GM19351 (cell line): ENCODE results near the gene ZDHHC13.

Experiments used
- ATAC-seq: cut with Tn5 transposase; IDR thresholded peaks from one replicate; pipeline ENCODE4 v1.9.1; 2021; ENCODE audit warnings: mild to moderate bottlenecking, moderate library complexity; ENCODE audit not compliant: unreplicated experiment

Gene ZDHHC13

GRCh38 chr11:19201737-19202605 lies 85.0 kb downstream of the ZDHHC13 start, which contains the start of gene CSRP3:
Gene CSRP3, minus strand, starts transcription at chr11:19201983. Its CDS starts 9,535 bp downstream, at chr11:19192448.
- no peak for ATAC-seq

GRCh38 chr11:19204836-19205235 lies 87.9 kb downstream of the ZDHHC13 start:
- no peak for ATAC-seq

DNA sequence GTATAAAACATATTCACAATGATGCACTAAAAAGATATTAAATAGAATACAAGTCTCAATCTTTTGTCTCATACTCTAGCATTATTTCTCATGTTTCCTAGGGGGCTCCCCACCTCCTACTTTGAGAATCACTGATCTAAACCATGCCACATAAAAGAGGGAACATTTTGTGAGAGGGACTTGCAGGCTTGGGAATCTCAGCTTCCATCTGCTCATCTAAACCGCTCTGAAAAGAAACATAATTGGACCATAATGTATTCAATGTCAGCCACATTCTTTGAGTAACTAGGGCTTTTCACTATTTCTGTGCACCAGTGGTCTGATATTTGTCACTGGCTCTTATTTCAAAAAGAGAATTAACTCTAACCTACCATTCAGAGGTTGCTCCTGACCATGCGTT lies 91.2 kb downstream of the ZDHHC13 start:
- no peak for ATAC-seq

DNA sequence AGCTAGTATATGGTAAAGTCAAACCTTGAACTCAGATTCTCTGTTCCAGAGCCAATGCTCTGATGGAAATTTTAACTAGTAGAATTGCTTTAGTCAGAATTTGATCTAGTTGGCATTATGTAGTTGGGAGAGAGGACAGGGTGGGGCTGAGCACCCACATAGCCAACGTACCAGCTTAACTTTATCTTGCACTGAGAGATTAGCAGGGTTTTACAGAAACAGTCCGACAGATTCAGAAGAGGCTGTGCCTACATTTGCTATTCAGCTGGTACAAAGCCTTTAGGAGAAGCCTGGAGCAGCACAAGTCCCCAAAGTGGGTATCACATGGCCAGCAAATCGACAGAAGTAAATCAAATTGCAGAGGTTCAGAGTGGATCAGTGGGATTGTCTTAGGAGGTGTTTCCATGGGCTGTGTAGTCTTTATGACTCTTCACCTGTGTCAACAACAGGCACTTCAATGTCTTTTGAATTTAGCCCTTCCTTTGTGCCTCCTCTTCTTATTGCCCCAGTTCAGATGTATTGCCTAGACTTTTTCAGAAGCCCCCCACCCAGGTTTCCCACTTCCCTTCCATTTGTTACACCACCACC lies 92.1 kb downstream of the ZDHHC13 start:
- no peak for ATAC-seq

DNA sequence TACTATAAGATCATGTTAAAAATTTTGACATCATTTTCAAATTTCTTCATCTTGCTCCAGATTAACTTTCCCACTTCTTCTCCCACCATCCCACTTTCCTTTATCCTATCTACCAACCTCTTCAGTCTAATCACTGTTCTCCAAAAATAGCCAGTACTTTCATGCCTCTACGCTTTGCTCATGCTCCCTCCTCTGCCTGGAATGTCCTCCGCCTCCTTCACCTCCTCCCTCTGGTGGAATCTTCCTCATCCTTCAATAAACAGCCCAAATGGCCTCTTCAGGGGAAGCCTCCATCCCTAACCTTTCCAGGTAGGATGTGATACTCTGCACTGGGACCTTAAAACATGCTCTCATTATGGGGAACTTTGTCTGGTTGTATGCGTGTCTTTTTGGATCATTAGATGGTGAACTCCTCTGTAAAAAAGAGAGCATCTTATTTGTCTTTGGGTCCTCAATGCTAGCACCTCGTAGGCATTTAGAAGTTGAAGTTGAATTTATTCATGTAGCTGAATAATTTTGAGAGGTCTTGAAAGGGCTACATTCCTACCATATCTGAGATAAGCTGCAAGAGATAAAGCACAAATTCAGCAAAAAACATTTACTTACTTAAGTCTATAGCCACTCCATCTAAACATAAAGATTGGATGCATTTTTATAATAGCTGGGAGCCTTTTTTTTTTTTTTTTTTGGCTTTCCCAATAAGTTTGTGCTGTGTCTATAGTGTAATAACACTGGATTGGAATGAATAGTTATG lies 92.8 kb downstream of the ZDHHC13 start:
- no peak for ATAC-seq

DNA sequence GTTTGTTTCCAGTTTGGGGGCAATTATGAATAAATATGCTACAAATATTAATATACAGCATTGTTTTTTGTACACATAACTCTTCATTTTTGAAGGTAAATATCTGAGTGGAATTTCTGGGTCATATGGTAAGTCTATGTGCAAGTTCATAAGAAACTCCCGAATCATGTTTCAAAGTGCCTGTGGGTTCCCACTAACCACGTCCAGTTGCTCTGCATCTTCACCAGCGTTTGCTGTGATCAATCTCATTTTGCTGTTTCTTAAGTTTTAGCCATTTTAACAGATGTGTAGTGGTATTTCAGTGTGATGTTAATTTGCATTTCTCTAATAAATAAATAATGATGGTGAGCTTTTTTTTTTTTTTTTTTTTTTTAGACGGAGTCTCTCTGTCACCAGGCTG lies 99.1 kb downstream of the ZDHHC13 start:
- ATAC-seq = no peak

DNA sequence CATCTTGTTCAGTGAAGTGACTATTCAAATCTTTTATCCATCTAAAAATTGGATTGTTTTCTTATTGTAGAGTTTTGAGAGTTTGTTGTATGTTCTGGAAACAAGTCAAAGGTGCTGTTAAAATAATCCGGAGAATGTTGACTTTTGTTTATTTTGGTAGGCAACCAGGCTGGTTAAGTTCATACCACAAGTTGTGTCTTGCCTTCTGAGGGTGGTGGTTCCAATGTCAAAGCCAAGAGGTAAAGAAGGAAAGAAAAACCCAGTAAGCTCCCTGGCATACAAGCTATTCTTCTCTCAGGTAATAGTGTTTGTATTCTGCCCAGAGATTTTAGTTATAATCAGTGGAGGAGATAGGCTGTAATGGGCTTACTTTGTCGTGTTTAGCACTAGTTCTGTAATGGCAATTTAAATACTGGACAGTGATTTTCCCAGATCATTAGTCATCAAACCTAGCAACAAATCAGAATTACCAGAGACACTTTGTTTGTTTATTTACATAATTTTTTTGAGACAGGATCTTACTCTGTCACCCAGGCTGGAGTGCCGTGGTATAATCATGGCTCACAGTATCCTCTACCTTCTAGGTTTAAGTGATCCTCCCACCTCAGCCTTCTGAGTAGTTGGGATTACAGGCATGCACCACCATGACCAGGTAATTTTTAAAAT lies 99.9 kb downstream of the ZDHHC13 start:
- ATAC-seq = no peak

GRCh38 chr11:19218216-19218615 lies 101.2 kb downstream of the ZDHHC13 start:
- ATAC-seq = no peak

DNA sequence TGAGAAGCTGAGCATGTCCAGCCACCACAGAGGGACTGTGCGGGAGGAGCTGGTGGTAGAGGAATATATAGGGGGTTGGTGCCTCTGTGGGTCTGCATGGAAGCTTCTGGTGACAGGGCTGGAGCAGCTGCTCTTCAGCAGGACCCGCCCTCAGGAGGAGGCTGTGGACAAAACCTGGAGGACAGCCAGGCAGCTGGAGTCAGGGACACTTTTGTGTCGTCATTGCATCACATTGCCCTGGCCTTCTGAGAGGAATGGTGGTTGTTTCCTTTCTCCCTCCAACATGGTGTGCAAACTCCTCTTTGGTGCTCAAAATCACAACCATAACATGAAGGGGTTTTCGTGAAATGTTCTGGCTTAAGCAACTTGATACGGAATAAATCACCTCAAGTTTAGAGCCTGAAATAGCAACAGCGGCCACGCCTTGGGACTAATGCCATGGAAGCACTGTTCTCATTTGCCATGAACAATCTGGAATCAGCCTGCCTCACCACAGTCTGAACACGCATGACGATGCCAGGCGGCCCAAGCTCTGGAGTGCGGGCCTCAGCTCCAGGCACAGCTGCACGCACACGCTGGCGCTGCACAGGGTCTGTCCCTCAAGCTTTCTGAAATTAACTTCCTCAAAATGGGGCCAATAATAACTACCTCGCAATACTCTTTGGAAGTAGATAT lies 102.0 kb downstream of the ZDHHC13 start:
- no peak for ATAC-seq

DNA sequence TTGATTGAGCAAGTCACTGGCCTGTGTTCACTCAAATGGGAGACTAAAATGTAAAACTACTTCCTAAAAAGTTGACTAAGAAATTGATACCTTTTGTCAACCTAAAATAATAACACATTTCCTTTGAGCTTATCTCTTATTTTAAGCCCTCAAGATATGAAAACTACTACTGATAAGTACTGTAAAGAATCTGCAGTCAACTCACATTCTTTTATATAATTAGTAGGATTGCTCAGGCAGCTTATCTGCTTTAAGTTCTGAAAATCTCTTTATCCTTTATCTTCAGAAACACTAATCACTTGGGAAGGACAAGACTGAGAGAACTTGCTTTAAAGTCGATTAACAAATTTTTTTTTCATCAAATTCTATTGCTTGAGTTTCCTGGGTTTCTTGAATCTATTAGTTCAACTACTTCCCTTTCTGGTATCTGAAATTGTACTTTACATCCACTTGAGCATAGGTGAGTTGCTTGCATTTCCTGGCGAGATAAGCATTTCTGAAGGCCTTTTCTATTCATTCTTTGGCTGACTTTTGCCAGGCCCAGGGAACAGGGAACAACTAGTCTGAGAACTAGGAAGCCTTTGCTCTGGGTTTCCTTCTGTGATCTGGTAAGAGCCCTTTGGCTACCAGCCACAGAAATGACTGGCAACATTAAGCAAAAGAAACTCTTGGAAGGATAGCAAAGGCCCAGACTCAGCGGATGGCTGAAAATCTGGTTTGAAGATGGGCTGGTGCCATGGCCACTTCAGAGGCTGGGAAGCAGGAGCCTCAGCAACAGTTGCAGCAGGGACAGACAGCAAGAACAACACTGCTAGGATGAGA lies 104.1 kb downstream of the ZDHHC13 start:
- ATAC-seq = no peak

DNA sequence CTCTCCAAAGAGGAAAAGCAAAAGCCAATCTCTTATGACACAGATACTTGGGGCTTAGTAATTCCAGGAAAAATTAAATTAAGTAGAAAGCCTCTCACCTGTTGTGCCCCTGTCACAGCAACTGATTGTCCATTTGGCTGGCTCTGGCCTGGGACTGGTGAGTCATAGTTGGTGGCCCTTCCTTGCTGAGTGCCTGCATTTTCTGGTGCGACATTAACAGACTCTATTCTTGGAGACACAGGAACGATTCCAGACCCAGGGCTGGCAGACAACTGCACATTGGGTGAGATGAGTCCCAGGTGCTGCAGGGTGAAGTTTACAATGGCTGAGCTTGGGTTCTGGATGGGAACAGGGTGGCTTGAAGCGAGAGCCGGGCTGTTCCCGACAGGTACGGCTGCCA lies 108.2 kb downstream of the ZDHHC13 start:
- ATAC-seq = no peak

DNA sequence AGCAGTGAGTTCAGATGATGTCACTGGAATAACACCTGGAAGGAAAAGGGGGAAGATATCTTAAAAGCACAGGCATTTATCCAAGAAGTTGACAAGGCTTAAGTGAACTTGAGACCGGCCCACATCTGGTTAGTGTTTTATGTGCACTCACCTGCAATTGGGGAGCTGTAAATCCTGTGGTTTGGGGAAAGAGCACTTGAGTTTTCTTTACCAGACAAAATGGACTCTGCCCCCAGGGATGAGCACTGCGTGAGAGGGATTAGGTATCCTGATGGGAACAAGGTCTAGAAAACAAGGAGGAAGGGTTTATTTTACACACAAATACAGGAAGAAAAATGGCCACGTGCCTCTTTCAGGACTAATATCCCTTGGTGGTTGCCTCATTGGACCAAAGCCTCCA lies 108.6 kb downstream of the ZDHHC13 start:
- no peak for ATAC-seq
